Placental pericyte (primary cell): ENCODE data around the gene USP22. TPM values are rescaled to one million over a fixed set of nuclear protein-coding genes. Genes with fewer than 3 reads are reported as not detected.

Experiments used
- small RNA-seq: library from RNA; depleted of rRNA; stranded (forward); fragments of <200 nt; gene quantifications from one replicate; pipeline ENCODE3, GENCODE V24; 2012; ENCODE audit warnings: low replicate concordance
- total RNA-seq: library from RNA; depleted of rRNA; stranded (reverse); fragments of >200 nt; gene quantifications from 2 replicates; pipeline ENCODE4 v1.2.3, GENCODE V29; 2012

Gene USP22
- 322 and 345 TPM in 2 replicates for total RNA-seq

GRCh38 chr17:21042458-21043295, at the start of gene USP22:
TSS of gene USP22 (minus strand) at chr17:21043011. CDS start at chr17:21042835, 176 bp downstream.

Small RNAs within 50 kb of the gene (small RNA-seq; reads per million reads assigned to genes)
- not detected for gene AC087393.1

Other genes with a start within 250 kb of the USP22 start
- gene DHRS7B, start 84.0 kb upstream of the USP22 start, total RNA-seq: 12.0 and 17.9 TPM in 2 replicates
- gene TMEM11, start 171.2 kb upstream of the USP22 start, total RNA-seq: 18.4 and 25.5 TPM in 2 replicates
- gene NATD1, start 210.4 kb upstream of the USP22 start, total RNA-seq: 1.9 and 9.6 TPM in 2 replicates
- gene MAP2K3, start 241.7 kb upstream of the USP22 start, total RNA-seq: 11.6 and 32.5 TPM in 2 replicates